NCI-H1417 (cell line): Measurements from ENCODE around the gene TKFC.
A peak's percentile ranks its signal among the peaks of the same experiment; 100 is the strongest.

Experiments used
- DNase-seq, 3 experiments: peaks; one replicate each; lab custom pipeline; 2025; lab: John Stamatoyannopoulos, UW

The TKFC gene

GRCh38 chr11:61332797-61333549, at the start of gene TKFC, which contains the start of gene DDB1:
Gene TKFC (plus strand): TSS chr11:61333228. CDS start chr11:61334729, 1,501 bp downstream.
Gene DDB1 (minus strand): TSS chr11:61333105. CDS start chr11:61332968, 137 bp downstream.
- DNase-seq = peak; percentile 96 to 99 (median 98)

GRCh38 chr11:61283613-61284012, 49.4 kb upstream of the TKFC start:
- DNase-seq = no peak

GRCh38 chr11:61287338-61287977, 45.6 kb upstream of the TKFC start:
- no peak for DNase-seq

GRCh38 chr11:61290905-61291690, 41.9 kb upstream of the TKFC start:
- no peak for DNase-seq

- no peak for DNase-seq
Observed at GRCh38 chr11:61292356-61292755, 40.7 kb upstream of the TKFC start.

GRCh38 chr11:61293867-61294716, 38.9 kb upstream of the TKFC start:
- peak in 2 of 3 experiments; percentile 78 to 86 for DNase-seq

- peak; percentile 41 to 86 (median 80) for DNase-seq
Observed at GRCh38 chr11:61294717-61295595, 38.1 kb upstream of the TKFC start, which contains the start of gene VWCE. Gene VWCE (minus strand): TSS chr11:61295316. CDS start chr11:61295037, 279 bp downstream.

GRCh38 chr11:61295596-61295926, 37.5 kb upstream of the TKFC start:
- DNase-seq = peak in 1 of 3 experiments; percentile 37

- no peak for DNase-seq
Observed at GRCh38 chr11:61297341-61297740, 35.7 kb upstream of the TKFC start.

GRCh38 chr11:61297746-61298145, 35.3 kb upstream of the TKFC start:
- peak in 1 of 3 experiments; percentile 30 for DNase-seq

- DNase-seq = no peak
Observed at GRCh38 chr11:61298663-61299244, 34.3 kb upstream of the TKFC start.

GRCh38 chr11:61302550-61302949, 30.5 kb upstream of the TKFC start:
- DNase-seq = no peak

- no peak for DNase-seq
Observed at GRCh38 chr11:61303725-61304124, 29.3 kb upstream of the TKFC start.

GRCh38 chr11:61305417-61305816, 27.6 kb upstream of the TKFC start:
- DNase-seq = no peak

GRCh38 chr11:61306221-61306620, 26.8 kb upstream of the TKFC start:
- no peak for DNase-seq

GRCh38 chr11:61307354-61307753, 25.7 kb upstream of the TKFC start:
- DNase-seq = no peak

GRCh38 chr11:61309141-61309540, 23.9 kb upstream of the TKFC start:
- DNase-seq = no peak

- DNase-seq = no peak
Observed at GRCh38 chr11:61309739-61310138, 23.3 kb upstream of the TKFC start.

GRCh38 chr11:61310749-61311148, 22.3 kb upstream of the TKFC start:
- DNase-seq = no peak

- no peak for DNase-seq
Observed at GRCh38 chr11:61315260-61315659, 17.8 kb upstream of the TKFC start.
